ENCODE measurements around the gene STON2. TPM values are rescaled to one million over a fixed set of nuclear protein-coding genes. Genes with fewer than 3 reads are reported as not detected.

The STON2 gene
- polyA plus RNA-seq, 4 donors: 3.4 to 11.5 (median 4.3) TPM

- no peak overlapping the region for H3K27ac ChIP-seq (ENCODE audit: low read depth in 1 of 3, low read length in 2 of 3)
- peaks cover 0 to 9% of the 10 kb centered on the region in 2 donors for H3K9me3 ChIP-seq (ENCODE audit: control insufficient read depth in 2 of 2, insufficient read depth in 1 of 2, low read depth in 1 of 2, low read length in 1 of 2)
- H3K36me3 ChIP-seq (ENCODE audit: control insufficient read depth in 3 of 3, insufficient read depth in 2 of 3, low read depth in 1 of 3, low read length in 3 of 3): no peaks in the 10 kb centered on the region
- DNase-seq (no peak), FAIRE-seq (no peak)
- WGBS, 3 donors: 90 to 93% (median 90%) methylated on average over 4 of the region's 4 CpGs
- H3K4me1 ChIP-seq (ENCODE audit: control insufficient read depth in 3 of 3, insufficient read depth in 2 of 3, low read depth in 1 of 3, low read length in 2 of 3): no peaks in the 10 kb centered on the region
- no peak overlapping the region for H3K4me3 ChIP-seq (ENCODE audit: low read depth in 1 of 3, low read length in 3 of 3)
- no peaks in the 10 kb centered on the region for H3K27me3 ChIP-seq (ENCODE audit: control insufficient read depth in 3 of 3, insufficient read depth in 3 of 3, low read length in 3 of 3)
Observed at GRCh38 chr14:81414123-81414522, 14.0 kb upstream of the STON2 start.

- Histone ChIP-seq H3K27me3 (ENCODE audit: control insufficient read depth in 3 of 3, insufficient read depth in 3 of 3, low read length in 3 of 3) (no peaks in the 10 kb centered on the region), H3K27ac (ENCODE audit: low read depth in 1 of 3, low read length in 2 of 3) (no peak overlapping the region), H3K9me3 (ENCODE audit: control insufficient read depth in 2 of 2, insufficient read depth in 1 of 2, low read depth in 1 of 2, low read length in 1 of 2) (peaks cover 0 to 2% of the 10 kb centered on the region in 2 donors), H3K36me3 (ENCODE audit: control insufficient read depth in 3 of 3, insufficient read depth in 2 of 3, low read depth in 1 of 3, low read length in 3 of 3) (no peaks in the 10 kb centered on the region), H3K4me3 (ENCODE audit: low read depth in 1 of 3, low read length in 3 of 3) (no peak overlapping the region), H3K4me1 (ENCODE audit: control insufficient read depth in 3 of 3, insufficient read depth in 2 of 3, low read depth in 1 of 3, low read length in 2 of 3) (no peaks in the 10 kb centered on the region)
- WGBS, 3 donors: 80 to 87% (median 86%) methylated on average over 19 of the region's 19 CpGs
- FAIRE-seq: no peak
- no peak for DNase-seq
Observed at GRCh38 chr14:81412779-81413178, 12.7 kb upstream of the STON2 start.

GRCh38 chr14:81408595-81408994, 8.5 kb upstream of the STON2 start:
- Histone ChIP-seq H3K4me3 (ENCODE audit: low read depth in 1 of 3, low read length in 3 of 3) (no peak overlapping the region), H3K36me3 (ENCODE audit: control insufficient read depth in 3 of 3, insufficient read depth in 2 of 3, low read depth in 1 of 3, low read length in 3 of 3) (no peaks in the 10 kb centered on the region), H3K27ac (ENCODE audit: low read depth in 1 of 3, low read length in 2 of 3) (no peak overlapping the region), H3K4me1 (ENCODE audit: control insufficient read depth in 3 of 3, insufficient read depth in 2 of 3, low read depth in 1 of 3, low read length in 2 of 3) (no peaks in the 10 kb centered on the region), H3K9me3 (ENCODE audit: control insufficient read depth in 2 of 2, insufficient read depth in 1 of 2, low read depth in 1 of 2, low read length in 1 of 2) (no peaks in the 10 kb centered on the region), H3K27me3 (ENCODE audit: control insufficient read depth in 3 of 3, insufficient read depth in 3 of 3, low read length in 3 of 3) (no peaks in the 10 kb centered on the region)
- WGBS, 3 donors: 33 to 58% (median 44%) methylated on average over 1 of the region's 1 CpG
- DNase-seq: no peak
- FAIRE-seq: no peak

- H3K36me3 ChIP-seq (ENCODE audit: control insufficient read depth in 3 of 3, insufficient read depth in 2 of 3, low read depth in 1 of 3, low read length in 3 of 3): no peaks in the 10 kb centered on the region
- no peaks in the 10 kb centered on the region for H3K27me3 ChIP-seq (ENCODE audit: control insufficient read depth in 3 of 3, insufficient read depth in 3 of 3, low read length in 3 of 3)
- DNase-seq (no peak), FAIRE-seq (no peak)
- 66 to 73% (median 71%) methylated on average over 4 of the region's 4 CpGs for WGBS, 3 donors
- no peak overlapping the region for H3K4me3 ChIP-seq (ENCODE audit: low read depth in 1 of 3, low read length in 3 of 3)
- H3K9me3 ChIP-seq (ENCODE audit: control insufficient read depth in 2 of 2, insufficient read depth in 1 of 2, low read depth in 1 of 2, low read length in 1 of 2): no peaks in the 10 kb centered on the region
- H3K4me1 ChIP-seq (ENCODE audit: control insufficient read depth in 3 of 3, insufficient read depth in 2 of 3, low read depth in 1 of 3, low read length in 2 of 3): no peaks in the 10 kb centered on the region
- H3K27ac ChIP-seq (ENCODE audit: low read depth in 1 of 3, low read length in 2 of 3): no peak overlapping the region
Observed at GRCh38 chr14:81406863-81407262, 6.7 kb upstream of the STON2 start.

- Histone ChIP-seq H3K4me3 (ENCODE audit: low read depth in 1 of 3, low read length in 3 of 3) (no peak overlapping the region), H3K36me3 (ENCODE audit: control insufficient read depth in 3 of 3, insufficient read depth in 2 of 3, low read depth in 1 of 3, low read length in 3 of 3) (no peaks in the 10 kb centered on the region), H3K4me1 (ENCODE audit: control insufficient read depth in 3 of 3, insufficient read depth in 2 of 3, low read depth in 1 of 3, low read length in 2 of 3) (peaks cover 0 to 3% (median 0%) of the 10 kb centered on the region in 3 donors), H3K9me3 (ENCODE audit: control insufficient read depth in 2 of 2, insufficient read depth in 1 of 2, low read depth in 1 of 2, low read length in 1 of 2) (no peaks in the 10 kb centered on the region), H3K27me3 (ENCODE audit: control insufficient read depth in 3 of 3, insufficient read depth in 3 of 3, low read length in 3 of 3) (no peaks in the 10 kb centered on the region), H3K27ac (ENCODE audit: low read depth in 1 of 3, low read length in 2 of 3) (no peak overlapping the region)
- DNase-seq (no peak), FAIRE-seq (no peak)
- WGBS, 3 donors: 77 to 81% (median 81%) methylated on average over 2 of the region's 2 CpGs
Observed at GRCh38 chr14:81402123-81402495, 2.0 kb upstream of the STON2 start.

- Histone ChIP-seq H3K4me1 (ENCODE audit: control insufficient read depth in 3 of 3, insufficient read depth in 2 of 3, low read depth in 1 of 3, low read length in 2 of 3) (peaks cover 0 to 3% (median 0%) of the 10 kb centered on the region in 3 donors), H3K9me3 (ENCODE audit: control insufficient read depth in 2 of 2, insufficient read depth in 1 of 2, low read depth in 1 of 2, low read length in 1 of 2) (no peaks in the 10 kb centered on the region), H3K4me3 (ENCODE audit: low read depth in 1 of 3, low read length in 3 of 3) (no peak overlapping the region), H3K27ac (ENCODE audit: low read depth in 1 of 3, low read length in 2 of 3) (no peak overlapping the region), H3K36me3 (ENCODE audit: control insufficient read depth in 3 of 3, insufficient read depth in 2 of 3, low read depth in 1 of 3, low read length in 3 of 3) (no peaks in the 10 kb centered on the region), H3K27me3 (ENCODE audit: control insufficient read depth in 3 of 3, insufficient read depth in 3 of 3, low read length in 3 of 3) (no peaks in the 10 kb centered on the region)
- DNase-seq (no peak), FAIRE-seq (no peak)
- WGBS, 3 donors: 87 to 94% (median 87%) methylated on average over 2 of the region's 2 CpGs
Observed at GRCh38 chr14:81401420-81402122, 1.4 kb upstream of the STON2 start.

GRCh38 chr14:81400852-81401251, 728 bp upstream of the STON2 start:
- no peak overlapping the region for H3K27ac ChIP-seq (ENCODE audit: low read depth in 1 of 3, low read length in 2 of 3)
- DNase-seq: peak in 1 of 2 donors; percentile 30
- 35 to 58% (median 43%) methylated on average over 8 of the region's 8 CpGs for whole genome bisulfite sequencing, 3 donors

GRCh38 chr14:81398196-81398891, 1.8 kb downstream of the STON2 start:
- FAIRE-seq (no peak), DNase-seq (no peak)
- H3K27me3 ChIP-seq (ENCODE audit: control insufficient read depth in 3 of 3, insufficient read depth in 3 of 3, low read length in 3 of 3): no peaks in the 10 kb centered on the region
- no peaks in the 10 kb centered on the region for H3K9me3 ChIP-seq (ENCODE audit: control insufficient read depth in 2 of 2, insufficient read depth in 1 of 2, low read depth in 1 of 2, low read length in 1 of 2)
- H3K4me1 ChIP-seq (ENCODE audit: control insufficient read depth in 3 of 3, insufficient read depth in 2 of 3, low read depth in 1 of 3, low read length in 2 of 3): peaks cover 0 to 3% (median 0%) of the 10 kb centered on the region in 3 donors
- no peak overlapping the region for H3K27ac ChIP-seq (ENCODE audit: low read depth in 1 of 3, low read length in 2 of 3)
- H3K4me3 ChIP-seq (ENCODE audit: low read depth in 1 of 3, low read length in 3 of 3): no peak overlapping the region
- peaks cover 0 to 10% (median 0%) of the 10 kb centered on the region in 3 donors for H3K36me3 ChIP-seq (ENCODE audit: control insufficient read depth in 3 of 3, insufficient read depth in 2 of 3, low read depth in 1 of 3, low read length in 3 of 3)
- 84 to 90% (median 86%) methylated on average over 6 of the region's 6 CpGs for WGBS, 3 donors

More at GRCh38 chr14:81400852-81401251, 728 bp upstream of the STON2 start:
- H3K4me3 ChIP-seq (ENCODE audit: low read depth in 1 of 3, low read length in 3 of 3): no peak overlapping the region
- peaks cover 0 to 3% (median 0%) of the 10 kb centered on the region in 3 donors for H3K36me3 ChIP-seq (ENCODE audit: control insufficient read depth in 3 of 3, insufficient read depth in 2 of 3, low read depth in 1 of 3, low read length in 3 of 3)
- H3K27me3 ChIP-seq (ENCODE audit: control insufficient read depth in 3 of 3, insufficient read depth in 3 of 3, low read length in 3 of 3): no peaks in the 10 kb centered on the region
- H3K9me3 ChIP-seq (ENCODE audit: control insufficient read depth in 2 of 2, insufficient read depth in 1 of 2, low read depth in 1 of 2, low read length in 1 of 2): no peaks in the 10 kb centered on the region
- H3K4me1 ChIP-seq (ENCODE audit: control insufficient read depth in 3 of 3, insufficient read depth in 2 of 3, low read depth in 1 of 3, low read length in 2 of 3): peaks cover 0 to 3% (median 0%) of the 10 kb centered on the region in 3 donors
- no peak for FAIRE-seq
